ENCODE measurements around the gene IRF9.

DNA sequence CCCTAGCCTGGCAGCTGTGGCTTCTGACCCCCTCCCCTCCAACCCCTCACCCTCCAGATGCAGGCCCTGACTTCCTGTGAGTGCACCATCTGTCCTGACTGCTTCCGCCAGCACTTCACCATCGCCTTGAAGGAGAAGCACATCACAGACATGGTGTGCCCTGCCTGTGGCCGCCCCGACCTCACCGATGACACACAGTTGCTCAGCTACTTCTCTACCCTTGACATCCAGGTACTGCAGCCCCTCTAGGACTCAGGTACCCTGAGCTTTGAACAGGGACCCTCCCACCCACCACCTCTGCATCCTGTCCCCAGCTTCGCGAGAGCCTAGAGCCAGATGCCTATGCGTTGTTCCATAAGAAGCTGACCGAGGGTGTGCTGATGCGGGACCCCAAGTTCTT lies 6.0 kb upstream of the IRF9 start:
- no peak for TF ChIP-seq CTCF (IDR thresholded peaks at IDR 0.05)
- TF ChIP-seq POLR2A (IDR thresholded peaks at IDR 0.05), result no peak

All from breast epithelium (tissue), 3 donors.